Natural killer cell treated with Interleukin-12 subunit alpha and Interleukin-12 subunit beta and Interleukin-15 and Interleukin-18, amount 100 ng/mL, for 72 hours (primary cell): ENCODE results near the gene C5orf22. TPM values are rescaled to one million over a fixed set of nuclear protein-coding genes. Genes with fewer than 3 reads are reported as not detected.
"Not testable (repeated sequence)": the region's sequence is repeated elsewhere in the genome, so short reads cannot be mapped to it uniquely, and the experiment has no call there.

Experiments used
- ATAC-seq, 2 donors: fragments of 150-1000 bp; cut with Tn5 transposase in 1 of 2; sonication (Bioruptor Pico), chemical (Tn5 transposase) in 1 of 2; 2 replicates each; pipeline ENCODE4 v1.10.0; 2021
- DNase-seq: peaks from one replicate; pipeline ENCODE4 v3.0.0; 2022; ENCODE audit warnings: low spot score
- H3K27ac Mint-ChIP-seq, 2 donors: 1 replicate in 1 of 2; 2 replicates in 1 of 2; pipeline ENCODE4 v1.8.0; 2022; ENCODE audit warnings: mixed read lengths in 2 of 2, mild to moderate bottlenecking in 1 of 2, moderate library complexity in 1 of 2
- H3K27me3 Mint-ChIP-seq, 2 donors: 1 replicate in 1 of 2; 2 replicates in 1 of 2; pipeline ENCODE4 v1.8.0; 2022; ENCODE audit warnings: mixed read lengths in 2 of 2
- H3K36me3 Mint-ChIP-seq: one replicate; pipeline ENCODE4 v1.8.0; 2022; ENCODE audit warnings: mixed read lengths
- H3K4me1 Mint-ChIP-seq, 2 donors: 1 replicate in 1 of 2; 2 replicates in 1 of 2; pipeline ENCODE4 v1.8.0; 2022; ENCODE audit warnings: low read depth in 2 of 2, mixed read lengths in 2 of 2, mild to moderate bottlenecking in 1 of 2
- H3K4me3 Mint-ChIP-seq: one replicate; pipeline ENCODE4 v1.8.0; 2022; ENCODE audit warnings: mixed read lengths
- H3K9me3 Mint-ChIP-seq: 2 replicates; pipeline ENCODE4 v1.8.0; 2022; ENCODE audit warnings: mixed read lengths
- total RNA-seq, 2 donors: library from RNA; stranded (reverse); gene quantifications; one replicate each; pipeline ENCODE4 v1.2.3, GENCODE V29; 2022

C5orf22 gene
- total RNA-seq, 2 donors from 2014 or later = 25.5 to 29.5 TPM

DNA sequence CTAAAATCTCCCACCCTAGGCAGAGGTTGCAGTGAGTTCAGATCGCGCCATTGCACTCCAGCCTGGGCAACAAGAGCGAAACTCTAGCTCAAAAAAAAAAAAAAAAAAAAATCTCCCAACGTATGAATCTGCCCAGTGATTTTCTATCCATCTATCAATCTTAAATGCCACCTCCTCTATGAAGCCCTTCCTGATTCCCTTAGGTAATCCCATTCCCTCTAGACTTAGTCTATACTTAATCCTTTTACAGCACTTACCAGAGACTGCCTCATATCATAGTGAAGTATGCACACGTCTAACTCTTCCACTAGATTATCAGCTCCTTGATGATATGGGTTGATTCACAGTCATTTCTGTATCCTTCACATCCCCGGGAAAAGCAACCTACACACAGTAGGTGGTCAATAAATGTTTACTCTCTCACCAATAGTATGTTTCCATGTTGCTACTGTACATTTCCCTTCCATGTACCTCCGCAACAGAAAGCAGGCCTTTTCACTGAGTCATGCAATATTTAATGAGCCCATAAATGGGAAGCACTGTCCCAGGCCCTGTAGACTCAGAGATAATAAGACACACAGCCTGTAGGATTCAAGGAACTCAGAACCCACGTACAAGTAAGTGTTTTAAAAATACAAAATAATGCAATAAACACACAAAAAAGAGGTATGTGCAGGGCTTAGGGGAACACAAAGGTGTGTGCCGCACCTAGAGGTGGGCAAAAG lies 1.4 kb upstream of the C5orf22 start:
- Mint-ChIP-seq H3K27ac (peak overlapping the region; percentile 87 to 98), H3K4me1 (peaks cover 36 to 47% of the 10 kb centered on the region in 2 donors), H3K27me3 (no peaks in the 10 kb centered on the region), H3K36me3 (peaks cover 26% of the 10 kb centered on the region), H3K9me3 (no peaks in the 10 kb centered on the region), H3K4me3 (peak overlapping the region; percentile 95)
- DNase-seq (no peak), ATAC-seq (no peak)

GRCh38 chr5:31531543-31531887 lies 586 bp upstream of the C5orf22 start:
- Mint-ChIP-seq H3K9me3 (no peaks in the 10 kb centered on the region), H3K27me3 (no peaks in the 10 kb centered on the region), H3K4me1 (peaks cover 36 to 47% of the 10 kb centered on the region in 2 donors), H3K4me3 (peak overlapping the region; percentile 95), H3K27ac (peak overlapping the region; percentile 87 to 98), H3K36me3 (peaks cover 19% of the 10 kb centered on the region)
- no peak for DNase-seq
- peak; percentile 45 to 48 for ATAC-seq

DNA sequence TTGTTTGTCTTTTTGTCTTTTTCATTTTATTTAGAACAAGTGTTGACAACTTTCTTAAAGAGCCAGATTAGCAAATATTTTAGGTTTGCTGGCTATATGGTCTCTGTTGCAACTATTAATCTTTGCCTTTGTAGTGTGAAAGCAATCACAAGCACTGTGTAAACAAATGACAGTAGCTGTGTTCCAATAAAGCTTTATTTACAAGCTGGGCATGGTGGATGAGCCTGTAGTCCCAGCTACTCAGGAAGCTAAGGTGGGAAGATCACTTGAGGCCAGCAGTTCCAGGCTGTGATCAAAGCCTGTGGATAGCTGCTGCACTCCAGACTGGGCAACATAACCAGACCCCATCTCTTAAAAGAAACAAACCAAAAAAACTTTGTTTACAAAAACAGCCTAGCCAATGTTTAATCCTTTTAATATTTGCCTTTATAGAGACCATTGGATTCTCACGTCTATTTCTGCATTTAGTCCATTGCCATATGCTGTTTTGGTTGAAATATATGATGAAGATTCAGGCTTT lies 2.5 kb downstream of the C5orf22 start:
- Mint-ChIP-seq H3K27ac (no peak overlapping the region), H3K36me3 (peaks cover 4% of the 10 kb centered on the region), H3K4me3 (peak overlapping the region; percentile 51), H3K4me1 (peaks cover 27 to 39% of the 10 kb centered on the region in 2 donors), H3K27me3 (no peaks in the 10 kb centered on the region), H3K9me3 (no peaks in the 10 kb centered on the region)
- ATAC-seq (no peak), DNase-seq (no peak)

GRCh38 chr5:31536873-31537272 lies 4.8 kb downstream of the C5orf22 start:
- H3K4me3 Mint-ChIP-seq = no peak overlapping the region
- H3K36me3 Mint-ChIP-seq = peaks cover 4% of the 10 kb centered on the region

GRCh38 chr5:31537349-31537748 lies 5.2 kb downstream of the C5orf22 start:
- Mint-ChIP-seq H3K36me3 (peaks cover 4% of the 10 kb centered on the region), H3K9me3 (no peaks in the 10 kb centered on the region), H3K27ac (peak overlapping the region in 1 of 2 donors; percentile 12), H3K4me1 (peaks cover 14 to 18% of the 10 kb centered on the region in 2 donors), H3K27me3 (no peaks in the 10 kb centered on the region), H3K4me3 (no peak overlapping the region)
- DNase-seq = no peak
- no peak for ATAC-seq

More at GRCh38 chr5:31536873-31537272, 4.8 kb downstream of the C5orf22 start:
- no peak for DNase-seq
- H3K9me3 Mint-ChIP-seq = no peaks in the 10 kb centered on the region
- H3K4me1 Mint-ChIP-seq = peaks cover 15 to 19% of the 10 kb centered on the region in 2 donors
- no peaks in the 10 kb centered on the region for H3K27me3 Mint-ChIP-seq
- H3K27ac Mint-ChIP-seq = no peak overlapping the region
- ATAC-seq = no peak

GRCh38 chr5:31537851-31538250 lies 5.8 kb downstream of the C5orf22 start:
- H3K4me1 Mint-ChIP-seq = peaks cover 14 to 18% of the 10 kb centered on the region in 2 donors

GRCh38 chr5:31549114-31549513 lies 17.0 kb downstream of the C5orf22 start:
- not testable (repeated sequence) for H3K27me3 Mint-ChIP-seq

More at GRCh38 chr5:31537851-31538250, 5.8 kb downstream of the C5orf22 start:
- DNase-seq = no peak
- Mint-ChIP-seq H3K9me3 (no peaks in the 10 kb centered on the region), H3K27ac (peak overlapping the region in 1 of 2 donors; percentile 12), H3K36me3 (peaks cover 8% of the 10 kb centered on the region), H3K27me3 (no peaks in the 10 kb centered on the region), H3K4me3 (no peak overlapping the region)
- ATAC-seq = no peak

GRCh38 chr5:31551878-31552277 lies 19.8 kb downstream of the C5orf22 start:
- H3K9me3 Mint-ChIP-seq = no peaks in the 10 kb centered on the region
- H3K27me3 Mint-ChIP-seq = no peaks in the 10 kb centered on the region
- ATAC-seq (no peak), DNase-seq (no peak)
- peaks cover 37% of the 10 kb centered on the region for H3K36me3 Mint-ChIP-seq
- H3K4me1 Mint-ChIP-seq = peaks cover 0 to 3% of the 10 kb centered on the region in 2 donors
- H3K4me3 Mint-ChIP-seq = no peak overlapping the region
- no peak overlapping the region for H3K27ac Mint-ChIP-seq

More at GRCh38 chr5:31549114-31549513, 17.0 kb downstream of the C5orf22 start:
- peaks cover 44% of the 10 kb centered on the region for H3K36me3 Mint-ChIP-seq
- not testable (repeated sequence) for H3K27ac Mint-ChIP-seq, H3K4me3 Mint-ChIP-seq, DNase-seq, H3K4me1 Mint-ChIP-seq, H3K9me3 Mint-ChIP-seq, ATAC-seq

DNA sequence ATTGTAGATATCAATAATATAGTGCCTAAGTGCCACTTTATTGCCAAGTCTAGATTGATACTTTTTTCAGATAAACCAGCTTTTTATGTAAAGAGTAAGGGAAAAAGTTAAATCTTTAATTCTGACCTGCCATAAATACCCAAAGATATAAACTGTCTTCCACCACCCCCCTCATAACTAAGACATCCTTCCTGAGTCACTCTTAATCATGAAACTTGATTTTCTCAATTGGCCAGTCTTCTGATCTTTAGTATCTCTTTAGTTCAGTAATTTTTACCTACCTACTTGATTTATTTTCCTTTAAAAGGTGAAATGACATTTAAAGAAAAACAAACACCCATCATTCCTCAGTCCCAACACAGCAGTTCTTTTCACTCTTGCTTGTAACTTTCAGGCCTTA lies 21.8 kb downstream of the C5orf22 start:
- no peak overlapping the region for H3K4me3 Mint-ChIP-seq
- peaks cover 0 to 3% of the 10 kb centered on the region in 2 donors for H3K4me1 Mint-ChIP-seq
- no peaks in the 10 kb centered on the region for H3K27me3 Mint-ChIP-seq
- ATAC-seq = no peak
- no peak for DNase-seq
- peaks cover 30% of the 10 kb centered on the region for H3K36me3 Mint-ChIP-seq
- H3K27ac Mint-ChIP-seq = peak overlapping the region in 1 of 2 donors; percentile 18
- H3K9me3 Mint-ChIP-seq = no peaks in the 10 kb centered on the region

DNA sequence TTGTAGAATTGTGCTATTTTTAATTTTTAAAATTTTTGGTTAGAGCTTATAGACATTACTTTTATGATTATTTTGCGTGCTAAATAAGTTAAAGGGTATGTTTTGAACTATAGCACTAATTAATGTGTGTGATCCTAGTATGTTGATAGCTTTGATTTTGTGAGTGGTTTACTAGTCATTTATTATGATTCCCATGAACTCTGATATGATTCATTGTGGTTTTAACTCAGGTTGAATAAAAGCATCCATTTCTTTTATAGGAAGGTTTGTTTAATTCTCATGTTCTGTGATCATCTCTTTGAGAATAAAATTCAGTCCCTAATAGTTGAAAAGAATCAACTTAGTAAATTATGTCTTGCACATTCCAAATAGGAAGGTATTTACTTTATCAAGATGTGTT lies 22.5 kb downstream of the C5orf22 start:
- Mint-ChIP-seq H3K9me3 (no peaks in the 10 kb centered on the region), H3K4me1 (peaks cover 0 to 3% of the 10 kb centered on the region in 2 donors), H3K36me3 (peaks cover 30% of the 10 kb centered on the region), H3K27ac (no peak overlapping the region), H3K27me3 (no peaks in the 10 kb centered on the region), H3K4me3 (no peak overlapping the region)
- no peak for ATAC-seq
- DNase-seq = no peak

DNA sequence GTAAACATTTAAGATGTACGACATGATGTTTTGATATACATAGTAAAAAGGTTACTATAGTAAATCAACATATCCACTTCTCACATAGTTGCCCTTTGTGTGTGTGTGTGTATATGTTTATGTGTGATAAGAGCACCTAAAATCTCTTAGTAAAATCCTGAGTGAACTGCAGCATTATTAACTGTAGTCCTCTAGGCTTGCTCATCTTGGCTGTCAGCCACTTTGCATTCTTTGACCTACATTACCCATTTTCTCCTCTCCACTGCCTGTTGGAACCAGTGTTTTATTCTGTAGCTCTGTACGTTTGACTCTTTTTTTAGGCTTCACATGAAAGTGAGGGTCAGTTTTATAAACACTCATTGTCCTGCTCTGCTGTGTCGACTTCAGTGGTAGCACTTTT lies 24.4 kb downstream of the C5orf22 start:
- DNase-seq (no peak), ATAC-seq (no peak)
- no peaks in the 10 kb centered on the region for H3K9me3 Mint-ChIP-seq
- peaks cover 26% of the 10 kb centered on the region for H3K36me3 Mint-ChIP-seq
- no peak overlapping the region for H3K4me3 Mint-ChIP-seq
- peaks cover 0 to 3% of the 10 kb centered on the region in 2 donors for H3K4me1 Mint-ChIP-seq
- no peaks in the 10 kb centered on the region for H3K27me3 Mint-ChIP-seq
- peak overlapping the region in 1 of 2 donors; percentile 28 for H3K27ac Mint-ChIP-seq

- no peak overlapping the region for H3K4me3 Mint-ChIP-seq
- ATAC-seq = no peak
- no peaks in the 10 kb centered on the region for H3K27me3 Mint-ChIP-seq
- no peak for DNase-seq
- H3K27ac Mint-ChIP-seq = no peak overlapping the region
- peaks cover 0 to 3% of the 10 kb centered on the region in 2 donors for H3K4me1 Mint-ChIP-seq
- peaks cover 6% of the 10 kb centered on the region for H3K36me3 Mint-ChIP-seq
- H3K9me3 Mint-ChIP-seq = no peaks in the 10 kb centered on the region
Observed at GRCh38 chr5:31559942-31560341, 27.8 kb downstream of the C5orf22 start.

DNA sequence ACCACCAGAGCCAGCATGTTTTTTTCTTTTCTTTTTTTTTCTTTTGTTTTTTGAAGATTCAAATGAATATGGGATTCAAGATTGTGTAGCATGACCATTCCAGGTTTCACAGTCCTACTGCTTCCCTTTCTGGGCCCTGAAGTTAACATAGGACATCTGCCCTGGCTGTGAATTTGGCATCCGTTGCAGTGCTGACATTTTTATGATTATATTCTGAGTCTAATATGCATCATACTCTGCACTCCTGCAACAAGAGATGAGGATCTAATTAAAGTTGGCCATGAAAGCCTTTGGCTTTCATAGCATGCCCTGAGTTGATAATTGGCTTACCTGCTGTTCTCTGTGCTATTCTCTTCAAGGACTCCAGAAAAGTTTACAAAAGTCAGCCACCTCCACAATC lies 29.8 kb downstream of the C5orf22 start:
- Mint-ChIP-seq H3K36me3 (peaks cover under 1% of the 10 kb centered on the region), H3K9me3 (peaks cover 3% of the 10 kb centered on the region), H3K4me3 (no peak overlapping the region), H3K27me3 (no peaks in the 10 kb centered on the region), H3K4me1 (no peaks in the 10 kb centered on the region), H3K27ac (no peak overlapping the region)
- ATAC-seq = no peak
- no peak for DNase-seq

GRCh38 chr5:31563216-31563615 lies 31.1 kb downstream of the C5orf22 start:
- Mint-ChIP-seq H3K27ac (no peak overlapping the region), H3K4me3 (no peak overlapping the region), H3K27me3 (no peaks in the 10 kb centered on the region), H3K36me3 (no peaks in the 10 kb centered on the region), H3K4me1 (no peaks in the 10 kb centered on the region), H3K9me3 (peaks cover 3% of the 10 kb centered on the region)
- ATAC-seq (no peak), DNase-seq (no peak)
